Body of pancreas (tissue), 4 donors: ENCODE measurements around the gene C4BPB.

Source experiments
- POLR2A ChIP-seq, 3 donors: fragments of 450-650 bp; IDR thresholded peaks; one replicate each; pipeline ENCODE4 v1.6.1; 2016; ENCODE audit warnings: antibody characterized with exemption in 3 of 3, mild to moderate bottlenecking in 2 of 3
- TF ChIP-seq, protein P1 (sequence below), 7 experiments: fragments of 450-650 bp in 4 of 7; fragments of 200-600 bp in 3 of 7; sonication (generic) in 3 of 7; IDR thresholded peaks; one replicate each; pipeline ENCODE4 v1.5.1; 2016 to 2019; ENCODE audit warnings: antibody characterized with exemption in 7 of 7

DNA sequence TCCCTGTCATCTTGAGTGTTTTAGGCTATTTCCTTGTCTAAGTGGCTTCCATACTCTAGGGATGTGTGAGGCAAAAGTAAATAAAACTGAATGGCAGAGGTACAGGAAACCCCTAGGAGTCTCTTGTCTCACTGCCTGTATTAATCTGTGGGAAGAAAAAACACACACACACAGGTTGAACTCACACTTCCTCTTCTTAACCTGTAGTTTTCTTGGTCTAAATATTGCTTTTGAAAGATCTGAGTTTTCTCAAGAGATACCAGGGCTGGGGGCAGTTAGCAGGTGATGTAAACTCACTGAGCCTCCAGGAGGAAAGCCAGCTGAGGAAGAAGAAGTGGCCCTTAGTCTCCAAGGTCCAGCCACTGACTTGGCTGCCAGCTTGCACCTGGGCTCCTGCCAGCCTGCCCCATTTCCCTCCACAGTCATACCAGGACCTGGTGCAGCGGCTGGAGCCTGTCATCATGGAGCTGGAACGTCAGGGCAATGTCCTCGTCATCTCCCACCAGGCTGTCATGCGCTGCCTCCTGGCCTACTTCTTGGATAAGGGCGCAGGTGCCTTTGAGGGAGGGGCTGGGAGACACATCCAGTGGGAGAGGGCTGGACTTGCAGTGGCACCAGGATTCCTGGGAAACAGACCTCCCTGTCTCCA, 18.7 kb upstream of the C4BPB start:
- TF ChIP-seq, protein P1, sequence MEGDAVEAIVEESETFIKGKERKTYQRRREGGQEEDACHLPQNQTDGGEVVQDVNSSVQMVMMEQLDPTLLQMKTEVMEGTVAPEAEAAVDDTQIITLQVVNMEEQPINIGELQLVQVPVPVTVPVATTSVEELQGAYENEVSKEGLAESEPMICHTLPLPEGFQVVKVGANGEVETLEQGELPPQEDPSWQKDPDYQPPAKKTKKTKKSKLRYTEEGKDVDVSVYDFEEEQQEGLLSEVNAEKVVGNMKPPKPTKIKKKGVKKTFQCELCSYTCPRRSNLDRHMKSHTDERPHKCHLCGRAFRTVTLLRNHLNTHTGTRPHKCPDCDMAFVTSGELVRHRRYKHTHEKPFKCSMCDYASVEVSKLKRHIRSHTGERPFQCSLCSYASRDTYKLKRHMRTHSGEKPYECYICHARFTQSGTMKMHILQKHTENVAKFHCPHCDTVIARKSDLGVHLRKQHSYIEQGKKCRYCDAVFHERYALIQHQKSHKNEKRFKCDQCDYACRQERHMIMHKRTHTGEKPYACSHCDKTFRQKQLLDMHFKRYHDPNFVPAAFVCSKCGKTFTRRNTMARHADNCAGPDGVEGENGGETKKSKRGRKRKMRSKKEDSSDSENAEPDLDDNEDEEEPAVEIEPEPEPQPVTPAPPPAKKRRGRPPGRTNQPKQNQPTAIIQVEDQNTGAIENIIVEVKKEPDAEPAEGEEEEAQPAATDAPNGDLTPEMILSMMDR (IDR thresholded peaks at IDR 0.05), result no peak
- TF ChIP-seq POLR2A (IDR thresholded peaks at IDR 0.05), result no peak
